Measurements from ENCODE around the gene PDIA4. TPM values are rescaled to one million over a fixed set of nuclear protein-coding genes. Genes with fewer than 3 reads are reported as not detected.
"Not testable (repeated sequence)": the region's sequence is repeated elsewhere in the genome, so short reads cannot be mapped to it uniquely, and the experiment has no call there.

Gene PDIA4
- total RNA-seq, 1 donor from 2014 or later = 225 TPM

- Histone ChIP-seq H3K27me3 (ENCODE audit: control insufficient read depth, insufficient read depth, low read length) (no peaks in the 10 kb centered on the region), H3K4me3 (ENCODE audit: low read depth, low read length) (peak overlapping the region; percentile 58), H3K36me3 (ENCODE audit: control insufficient read depth, insufficient read depth, low read length) (no peaks in the 10 kb centered on the region)
- TF ChIP-seq CTCF (IDR thresholded peaks at IDR 0.05; ENCODE audit: insufficient read depth, low read length, poor library complexity, severe bottlenecking) = no peak
- DNase-seq (ENCODE audit: low read depth) = peak; percentile 74
Measured at GRCh38 chr7:148987010-148987750, 41.1 kb downstream of the PDIA4 start.

- H3K4me3 ChIP-seq (ENCODE audit: low read depth, low read length) = no peak overlapping the region
- no peaks in the 10 kb centered on the region for H3K36me3 ChIP-seq (ENCODE audit: control insufficient read depth, insufficient read depth, low read length)
- TF ChIP-seq CTCF (IDR thresholded peaks at IDR 0.05; ENCODE audit: insufficient read depth, low read length, poor library complexity, severe bottlenecking) = no peak
- DNase-seq (ENCODE audit: low read depth) = no peak
- H3K27me3 ChIP-seq (ENCODE audit: control insufficient read depth, insufficient read depth, low read length) = no peaks in the 10 kb centered on the region
Measured at GRCh38 chr7:148986742-148987009, 41.6 kb downstream of the PDIA4 start.

DNA sequence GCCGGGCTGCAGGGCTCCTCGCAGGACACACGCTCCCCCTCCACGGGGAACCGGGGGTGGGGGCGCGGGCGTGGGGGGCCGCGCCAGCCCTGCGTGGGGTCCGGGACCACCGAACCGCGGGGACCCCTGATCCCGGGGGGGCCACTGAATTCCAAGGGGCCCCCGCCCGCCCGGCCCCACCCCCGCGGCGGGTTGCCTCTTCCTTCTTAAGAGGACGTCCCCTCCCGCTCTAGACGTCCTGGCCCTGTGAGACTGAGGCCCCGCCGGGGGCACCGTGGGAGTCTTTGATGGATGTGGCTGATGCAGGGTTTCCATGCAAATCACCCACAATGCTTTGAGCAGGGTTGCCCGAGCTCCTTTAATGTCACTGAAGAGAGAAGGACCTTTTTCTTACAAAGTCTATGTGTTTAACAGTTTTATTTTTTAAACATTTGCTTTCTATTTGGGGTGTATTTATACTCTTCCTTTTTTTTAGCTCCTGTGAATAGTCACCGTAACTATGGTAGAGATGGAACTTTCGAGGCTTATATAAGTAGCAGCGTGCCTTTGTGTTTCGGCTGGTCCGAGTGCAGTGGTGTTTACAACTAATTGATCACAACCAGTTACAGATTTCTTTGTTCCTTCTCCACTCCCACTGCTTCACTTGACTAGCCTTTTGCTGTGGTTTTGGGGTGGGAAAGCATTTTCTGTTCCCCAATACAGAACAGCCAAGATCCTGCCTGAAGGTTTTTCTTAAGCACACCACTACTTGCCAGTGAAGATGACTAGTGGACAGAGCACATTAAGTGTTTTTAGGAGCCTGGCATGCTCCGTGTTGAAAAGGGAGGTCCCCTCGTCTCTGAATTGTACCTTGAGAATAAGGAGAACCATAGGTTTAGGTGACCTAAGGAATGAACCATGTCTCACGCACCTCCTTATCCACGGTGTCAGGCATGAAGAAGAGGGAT is 44.8 kb downstream of the PDIA4 start:
- no peak for DNase-seq (ENCODE audit: low read depth)
- H3K27me3 ChIP-seq (ENCODE audit: control insufficient read depth, insufficient read depth, low read length) = no peaks in the 10 kb centered on the region
- no peaks in the 10 kb centered on the region for H3K36me3 ChIP-seq (ENCODE audit: control insufficient read depth, insufficient read depth, low read length)
- no peak for TF ChIP-seq CTCF (IDR thresholded peaks at IDR 0.05; ENCODE audit: insufficient read depth, low read length, poor library complexity, severe bottlenecking)
- H3K4me3 ChIP-seq (ENCODE audit: low read depth, low read length) = peak overlapping the region; percentile 59

DNA sequence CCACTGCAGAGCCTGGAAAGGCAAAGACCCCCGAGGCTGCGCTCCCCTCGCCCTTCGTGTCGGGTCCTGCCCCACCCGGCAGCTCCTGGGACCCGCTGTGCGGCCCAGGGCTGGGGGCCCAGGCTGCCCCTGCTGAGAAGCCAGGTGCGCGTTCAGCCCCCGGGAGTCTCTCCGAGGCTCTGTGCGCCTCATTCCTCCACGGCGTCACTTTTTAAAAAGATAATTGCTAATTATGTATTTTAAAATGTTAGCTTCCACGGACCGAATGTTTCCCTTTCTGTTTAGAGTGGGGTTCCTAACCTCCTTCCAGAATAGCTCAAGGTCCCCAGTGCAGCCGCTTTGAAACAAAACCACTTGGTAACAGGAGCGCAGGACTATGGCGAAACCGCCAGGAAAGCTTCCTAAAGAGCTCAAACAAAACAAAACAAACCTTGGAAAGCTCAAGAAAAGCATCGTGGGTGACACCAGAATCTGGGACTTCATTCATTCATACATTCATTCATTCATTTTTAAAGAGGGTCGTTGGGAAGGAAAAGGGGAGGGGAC is 45.6 kb downstream of the PDIA4 start:
- peak overlapping the region; percentile 59 for H3K4me3 ChIP-seq (ENCODE audit: low read depth, low read length)
- no peak for TF ChIP-seq CTCF (IDR thresholded peaks at IDR 0.05; ENCODE audit: insufficient read depth, low read length, poor library complexity, severe bottlenecking)
- no peaks in the 10 kb centered on the region for H3K27me3 ChIP-seq (ENCODE audit: control insufficient read depth, insufficient read depth, low read length)
- no peak for DNase-seq (ENCODE audit: low read depth)
- no peaks in the 10 kb centered on the region for H3K36me3 ChIP-seq (ENCODE audit: control insufficient read depth, insufficient read depth, low read length)

GRCh38 chr7:148979827-148980226 is 48.5 kb downstream of the PDIA4 start:
- Histone ChIP-seq H3K4me3 (ENCODE audit: low read depth, low read length) (no peak overlapping the region), H3K36me3 (ENCODE audit: control insufficient read depth, insufficient read depth, low read length) (no peaks in the 10 kb centered on the region), H3K27me3 (ENCODE audit: control insufficient read depth, insufficient read depth, low read length) (no peaks in the 10 kb centered on the region)
- no peak for TF ChIP-seq CTCF (IDR thresholded peaks at IDR 0.05; ENCODE audit: insufficient read depth, low read length, poor library complexity, severe bottlenecking)
- no peak for DNase-seq (ENCODE audit: low read depth)

- not testable (repeated sequence) for H3K4me3 ChIP-seq (ENCODE audit: low read depth, low read length); H3K27me3 ChIP-seq (ENCODE audit: control insufficient read depth, insufficient read depth, low read length); H3K36me3 ChIP-seq (ENCODE audit: control insufficient read depth, insufficient read depth, low read length); DNase-seq (ENCODE audit: low read depth)
Measured at GRCh38 chr7:148979072-148979471, 49.2 kb downstream of the PDIA4 start.

All from kidney epithelial cell (primary cell).